Activated naive CD8-positive, alpha-beta T cell treated with anti-CD3 and anti-CD28 coated beads, Interleukin-2, amount 50 U/mL, for 24 hours (primary cell): ENCODE data around the gene KLHL12.

Experiments used
- ATAC-seq: fragments of 150-1000 bp; cut with Tn5 transposase; one replicate; pipeline ENCODE4 v1.10.0; 2021
- DNase-seq: peaks from one replicate; pipeline ENCODE4 v3.0.0; 2021
- H3K27ac Mint-ChIP-seq: one replicate; pipeline ENCODE4 v1.8.0; 2021; ENCODE audit warnings: mild to moderate bottlenecking, mixed read lengths
- H3K27me3 Mint-ChIP-seq: one replicate; pipeline ENCODE4 v1.8.0; 2021; ENCODE audit warnings: mixed read lengths
- H3K36me3 Mint-ChIP-seq: one replicate; pipeline ENCODE4 v1.8.0; 2021; ENCODE audit warnings: low read depth, mixed read lengths
- H3K4me1 Mint-ChIP-seq: one replicate; pipeline ENCODE4 v1.8.0; 2021; ENCODE audit warnings: mixed read lengths
- H3K4me3 Mint-ChIP-seq: one replicate; pipeline ENCODE4 v1.8.0; 2021; ENCODE audit warnings: mild to moderate bottlenecking, moderate library complexity, mixed read lengths
- H3K9me3 Mint-ChIP-seq: one replicate; pipeline ENCODE4 v1.8.0; 2021; ENCODE audit warnings: mixed read lengths

Gene KLHL12

DNA sequence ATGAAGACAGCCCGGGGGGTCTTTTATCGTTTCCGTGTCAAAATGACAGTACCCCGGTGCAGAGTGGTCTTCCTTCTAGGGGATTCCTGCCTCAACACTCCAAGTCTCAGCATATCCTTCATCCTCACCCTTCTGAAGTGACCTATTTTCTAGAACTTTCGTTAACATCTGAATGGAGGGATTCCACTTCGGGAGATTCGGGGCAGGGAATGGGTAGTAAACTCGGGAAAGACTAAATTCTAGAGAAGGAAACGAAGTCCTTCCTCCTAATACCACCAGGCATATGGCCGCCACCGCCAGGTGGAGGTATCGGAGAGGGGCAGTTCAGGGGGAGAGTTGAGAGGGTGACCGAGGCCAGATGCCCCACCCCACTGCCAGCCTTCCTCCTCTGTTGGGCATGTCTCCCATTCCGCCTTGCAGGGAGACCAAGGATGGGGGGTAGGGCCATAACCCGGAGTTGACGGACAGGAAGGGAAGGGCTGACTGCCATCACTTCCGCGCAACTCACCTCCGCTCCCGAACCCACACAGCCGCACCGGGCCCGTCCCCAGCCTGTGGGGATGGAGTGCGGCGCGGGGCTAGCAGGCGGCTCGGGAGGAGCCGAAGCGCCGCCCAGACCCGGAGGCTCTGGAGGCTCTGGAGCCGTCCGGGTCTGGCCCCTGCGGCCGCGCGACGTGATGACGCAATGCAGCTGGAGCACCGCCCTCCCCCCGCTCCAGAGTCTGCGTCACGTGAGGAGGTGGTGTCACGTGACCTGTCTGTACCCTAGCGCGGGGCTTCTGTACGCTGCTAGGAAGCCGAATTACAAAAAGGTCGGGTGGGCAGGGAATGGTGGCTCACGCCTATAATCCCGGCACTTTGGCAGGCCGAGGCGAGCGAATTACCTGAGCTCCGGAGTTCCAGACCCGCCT is at the start of gene KLHL12:
KLHL12 (minus strand) TSS at position 654 of the 911 bp plus-strand sequence. CDS start 2,072 bp downstream, outside the sequence.
- ATAC-seq: peak; percentile 99

DNA sequence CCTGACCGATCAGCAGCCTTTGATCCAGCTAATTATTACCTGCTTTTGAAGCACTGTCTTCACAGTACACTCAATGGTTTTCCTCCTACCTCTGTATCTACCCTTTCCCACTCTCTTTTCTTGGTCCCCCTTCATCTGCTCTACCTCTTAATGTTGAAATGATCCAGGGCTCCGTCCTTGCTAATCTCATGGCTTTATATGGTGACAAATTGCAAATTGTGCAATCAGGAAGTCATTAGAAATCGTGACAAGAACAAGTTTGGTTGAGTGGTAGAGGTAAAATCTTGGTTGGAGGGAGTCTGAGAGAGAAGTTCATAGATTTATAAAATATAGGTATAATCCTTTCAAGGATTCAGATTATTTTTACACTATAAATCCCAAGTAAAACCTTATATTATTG is 49.6 kb upstream of the KLHL12 start:
- no peaks in the 10 kb centered on the region for H3K36me3 Mint-ChIP-seq
- no peak overlapping the region for H3K4me3 Mint-ChIP-seq
- ATAC-seq (no peak), DNase-seq (no peak)
- peaks cover 6% of the 10 kb centered on the region for H3K27me3 Mint-ChIP-seq
- H3K9me3 Mint-ChIP-seq: no peaks in the 10 kb centered on the region
- no peak overlapping the region for H3K27ac Mint-ChIP-seq
- H3K4me1 Mint-ChIP-seq: no peaks in the 10 kb centered on the region

More for the DNA sequence above, at the start of gene KLHL12:
- Mint-ChIP-seq H3K9me3 (no peaks in the 10 kb centered on the region), H3K4me1 (peaks cover 35% of the 10 kb centered on the region), H3K4me3 (peak within 1 kb of the TSS; percentile 91), H3K27me3 (no peaks in the 10 kb centered on the region), H3K36me3 (peaks cover 15% of the 10 kb centered on the region), H3K27ac (peak within 1 kb of the TSS; percentile 86)
- DNase-seq: peak; percentile 98

DNA sequence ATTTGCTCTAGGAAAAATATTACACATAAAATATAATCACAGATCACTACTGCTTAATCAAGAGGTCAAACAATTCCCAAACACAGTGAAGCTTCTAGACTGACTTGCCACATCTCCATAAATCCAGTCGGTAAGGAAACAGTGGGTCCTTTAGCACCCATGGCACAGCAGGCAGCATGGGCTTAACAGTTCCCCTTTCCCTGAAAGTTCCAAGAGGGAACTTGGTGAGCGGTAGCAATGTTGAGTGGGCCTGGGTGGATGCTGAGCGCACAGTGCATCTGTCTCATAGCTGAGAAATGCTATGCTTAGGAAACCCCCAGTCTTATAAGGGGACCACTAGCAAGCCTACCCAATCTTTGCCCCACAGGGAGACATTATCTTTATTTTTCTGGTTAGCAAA is 47.8 kb upstream of the KLHL12 start:
- no peak for DNase-seq
- H3K4me3 Mint-ChIP-seq: no peak overlapping the region
- no peaks in the 10 kb centered on the region for H3K9me3 Mint-ChIP-seq
- no peak for ATAC-seq
- H3K36me3 Mint-ChIP-seq: no peaks in the 10 kb centered on the region
- peaks cover 4% of the 10 kb centered on the region for H3K27me3 Mint-ChIP-seq
- no peaks in the 10 kb centered on the region for H3K4me1 Mint-ChIP-seq
- no peak overlapping the region for H3K27ac Mint-ChIP-seq

DNA sequence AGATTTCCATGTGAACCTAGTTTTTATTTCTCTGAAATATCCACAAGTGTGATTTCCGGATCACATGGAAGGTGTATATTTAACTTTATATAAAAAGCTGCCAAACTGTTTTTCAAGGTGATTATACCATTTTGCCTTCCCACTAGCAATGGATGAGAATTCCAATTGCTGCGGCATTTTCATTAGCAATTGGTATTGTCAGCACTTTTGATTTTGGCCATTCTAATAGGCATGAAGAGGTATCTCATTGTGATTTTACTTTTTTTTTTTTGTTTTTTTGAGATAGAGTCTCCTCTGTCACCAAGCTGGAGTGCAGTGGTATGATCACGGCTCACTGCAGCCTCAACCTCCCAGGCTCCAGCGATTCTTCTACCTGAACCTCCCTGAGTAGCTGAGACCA is 45.0 kb upstream of the KLHL12 start:
- no peak for DNase-seq
- Mint-ChIP-seq H3K4me3 (no peak overlapping the region), H3K27ac (no peak overlapping the region), H3K4me1 (peaks cover 18% of the 10 kb centered on the region), H3K27me3 (peaks cover 3% of the 10 kb centered on the region), H3K36me3 (no peaks in the 10 kb centered on the region), H3K9me3 (no peaks in the 10 kb centered on the region)
- ATAC-seq: no peak

DNA sequence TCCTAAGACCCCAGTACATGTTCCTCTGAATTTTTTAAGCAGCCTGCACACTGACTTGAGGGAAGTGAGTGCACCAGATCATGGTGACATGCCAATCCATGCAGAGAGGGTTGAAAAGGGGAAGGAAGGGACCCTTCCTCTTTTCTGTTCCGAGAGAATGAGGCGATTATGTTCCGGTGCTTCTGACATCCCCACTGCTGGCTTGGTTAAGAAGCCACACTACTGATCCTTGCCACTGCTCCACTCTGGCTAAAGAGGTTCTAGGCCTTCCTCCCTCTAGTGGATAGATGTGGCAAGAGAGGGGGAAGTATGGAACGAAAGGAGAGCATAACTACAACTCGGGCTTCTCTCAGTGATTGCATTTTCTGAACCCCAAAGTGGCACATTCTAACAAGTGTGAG is 41.9 kb upstream of the KLHL12 start:
- peak overlapping the region; percentile 57 for H3K27ac Mint-ChIP-seq
- H3K4me3 Mint-ChIP-seq: peak overlapping the region; percentile 46
- peaks cover 3% of the 10 kb centered on the region for H3K36me3 Mint-ChIP-seq
- peaks cover 27% of the 10 kb centered on the region for H3K4me1 Mint-ChIP-seq
- DNase-seq (peak; percentile 25), ATAC-seq (peak; percentile 69)
- no peaks in the 10 kb centered on the region for H3K9me3 Mint-ChIP-seq
- H3K27me3 Mint-ChIP-seq: no peaks in the 10 kb centered on the region

DNA sequence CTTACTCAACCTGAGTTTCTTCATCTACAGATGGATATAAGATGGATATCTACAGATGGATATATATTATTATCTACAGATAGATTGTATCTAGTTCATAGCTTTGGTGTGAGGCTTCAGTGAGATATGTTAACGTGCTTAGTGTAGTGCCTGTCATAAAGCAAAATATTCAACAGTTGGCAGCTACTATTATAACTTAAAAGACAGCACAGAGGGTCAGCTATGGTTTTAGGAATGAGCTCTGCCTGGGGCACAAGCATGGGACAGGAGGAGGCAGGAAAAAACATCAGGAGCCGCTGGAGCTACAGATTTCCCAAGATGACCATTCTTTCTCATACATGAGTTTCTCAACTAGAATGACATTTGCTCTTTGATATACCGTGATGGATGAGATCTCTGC is 41.3 kb upstream of the KLHL12 start:
- no peaks in the 10 kb centered on the region for H3K9me3 Mint-ChIP-seq

DNA sequence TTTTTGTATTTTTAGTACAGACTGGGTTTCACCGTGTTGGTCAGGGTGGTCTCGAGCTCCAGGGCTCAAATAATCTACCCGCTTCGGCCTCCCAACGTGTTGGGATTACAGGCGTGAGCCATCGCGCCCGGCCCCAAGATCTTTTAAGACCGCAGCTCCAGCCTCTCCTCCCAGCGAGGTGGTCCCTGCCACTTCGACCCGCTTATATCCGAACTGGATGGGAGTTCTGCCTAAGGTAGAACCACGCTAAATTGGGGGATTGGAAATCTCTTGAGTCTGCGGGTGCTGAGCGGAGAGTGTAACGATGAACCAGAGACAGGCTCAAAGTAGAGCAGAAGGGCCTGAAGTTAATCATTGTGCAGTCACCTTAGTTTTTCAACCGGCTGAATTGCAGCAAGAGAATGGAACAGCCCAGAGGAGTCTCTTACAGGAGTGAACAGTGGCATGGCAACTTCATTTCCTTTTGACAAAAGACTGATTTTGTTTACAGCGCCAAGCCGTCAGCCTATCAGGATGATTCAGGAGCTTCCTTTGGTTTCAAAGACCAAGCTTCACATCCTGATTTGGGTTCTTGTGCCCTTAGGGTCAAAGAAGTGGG is 40.7 kb upstream of the KLHL12 start:
- H3K36me3 Mint-ChIP-seq: peaks cover 3% of the 10 kb centered on the region
- ATAC-seq: peak; percentile 3
- DNase-seq: peak; percentile 15
- H3K4me3 Mint-ChIP-seq: peak overlapping the region; percentile 84
- no peaks in the 10 kb centered on the region for H3K9me3 Mint-ChIP-seq
- H3K27ac Mint-ChIP-seq: peak overlapping the region; percentile 75
- peaks cover 27% of the 10 kb centered on the region for H3K4me1 Mint-ChIP-seq
- H3K27me3 Mint-ChIP-seq: no peaks in the 10 kb centered on the region

More for the DNA sequence above, 41.3 kb upstream of the KLHL12 start:
- no peak overlapping the region for H3K27ac Mint-ChIP-seq
- H3K4me3 Mint-ChIP-seq: peak overlapping the region; percentile 84
- H3K27me3 Mint-ChIP-seq: no peaks in the 10 kb centered on the region
- DNase-seq (no peak), ATAC-seq (no peak)
- peaks cover 3% of the 10 kb centered on the region for H3K36me3 Mint-ChIP-seq
- peaks cover 27% of the 10 kb centered on the region for H3K4me1 Mint-ChIP-seq

DNA sequence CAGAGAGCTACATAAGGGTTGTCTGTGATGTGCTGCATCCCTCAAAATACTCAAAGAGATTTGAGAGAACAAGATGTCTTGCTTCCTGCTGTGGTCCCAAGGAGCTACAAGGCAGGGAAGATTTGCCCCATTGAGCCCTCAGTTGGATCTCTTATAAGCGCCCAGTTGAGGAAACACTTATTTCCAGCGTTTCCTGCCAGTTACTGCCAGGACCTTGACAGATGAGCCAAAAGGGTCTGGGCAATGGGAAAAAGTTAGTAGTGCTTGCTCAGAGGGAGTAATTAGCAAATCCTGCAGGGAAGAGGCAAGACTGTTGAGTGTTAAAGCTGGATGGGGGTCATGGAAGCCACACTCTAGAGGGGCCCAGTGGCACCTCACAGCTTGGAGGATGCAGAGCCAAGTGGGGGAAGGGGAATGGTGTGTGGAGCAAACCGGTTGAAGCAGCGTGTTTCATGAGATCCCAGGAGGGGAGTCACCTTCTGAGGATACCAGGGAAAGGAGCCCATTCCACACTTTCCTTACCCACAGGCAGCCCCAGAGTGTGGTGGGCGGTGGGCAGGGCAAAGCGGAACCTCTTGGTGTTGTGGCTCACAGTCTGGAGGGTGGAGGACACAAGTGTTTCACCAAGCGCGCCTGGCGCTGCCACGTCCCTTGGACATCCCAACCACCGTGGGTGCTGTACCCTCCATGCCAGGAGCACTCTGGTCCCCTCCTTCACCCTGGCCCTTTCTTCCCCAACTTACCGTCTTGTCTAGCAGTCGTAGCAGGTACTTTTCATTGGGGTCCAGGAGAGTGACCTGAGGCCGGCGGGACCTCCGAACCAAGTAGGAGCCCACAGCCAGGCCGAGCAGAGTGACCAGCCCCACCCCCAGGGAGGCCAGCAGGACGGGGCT is 39.2 kb upstream of the KLHL12 start:
- DNase-seq (no peak), ATAC-seq (no peak)
- Mint-ChIP-seq H3K27ac (peak overlapping the region; percentile 73), H3K4me1 (peaks cover 27% of the 10 kb centered on the region), H3K4me3 (peak overlapping the region; percentile 81), H3K27me3 (no peaks in the 10 kb centered on the region), H3K36me3 (peaks cover 3% of the 10 kb centered on the region), H3K9me3 (no peaks in the 10 kb centered on the region)

DNA sequence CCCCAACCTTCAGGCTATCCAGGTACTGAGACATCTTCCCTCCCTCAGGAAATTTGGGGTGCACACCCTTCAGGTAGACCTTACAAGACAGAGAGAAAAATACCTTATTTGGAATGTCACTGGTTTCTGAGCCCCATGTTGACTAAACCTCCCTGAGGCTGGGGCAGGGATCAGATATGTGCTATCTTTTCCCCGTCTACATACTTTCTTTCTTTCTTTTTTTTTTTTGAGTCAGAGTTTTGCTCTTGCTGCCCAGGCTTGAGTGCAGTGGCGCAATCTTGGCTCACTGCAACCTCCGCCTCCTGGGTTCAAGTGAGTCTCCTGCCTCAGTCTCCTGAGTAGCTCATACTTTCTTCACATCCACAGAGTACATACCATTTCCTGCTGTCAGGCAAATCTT is 38.4 kb upstream of the KLHL12 start:
- peaks cover 27% of the 10 kb centered on the region for H3K4me1 Mint-ChIP-seq
- H3K27ac Mint-ChIP-seq: no peak overlapping the region
- no peaks in the 10 kb centered on the region for H3K27me3 Mint-ChIP-seq
- DNase-seq (no peak), ATAC-seq (no peak)
- peak overlapping the region; percentile 81 for H3K4me3 Mint-ChIP-seq
- H3K9me3 Mint-ChIP-seq: no peaks in the 10 kb centered on the region
- H3K36me3 Mint-ChIP-seq: peaks cover 3% of the 10 kb centered on the region

DNA sequence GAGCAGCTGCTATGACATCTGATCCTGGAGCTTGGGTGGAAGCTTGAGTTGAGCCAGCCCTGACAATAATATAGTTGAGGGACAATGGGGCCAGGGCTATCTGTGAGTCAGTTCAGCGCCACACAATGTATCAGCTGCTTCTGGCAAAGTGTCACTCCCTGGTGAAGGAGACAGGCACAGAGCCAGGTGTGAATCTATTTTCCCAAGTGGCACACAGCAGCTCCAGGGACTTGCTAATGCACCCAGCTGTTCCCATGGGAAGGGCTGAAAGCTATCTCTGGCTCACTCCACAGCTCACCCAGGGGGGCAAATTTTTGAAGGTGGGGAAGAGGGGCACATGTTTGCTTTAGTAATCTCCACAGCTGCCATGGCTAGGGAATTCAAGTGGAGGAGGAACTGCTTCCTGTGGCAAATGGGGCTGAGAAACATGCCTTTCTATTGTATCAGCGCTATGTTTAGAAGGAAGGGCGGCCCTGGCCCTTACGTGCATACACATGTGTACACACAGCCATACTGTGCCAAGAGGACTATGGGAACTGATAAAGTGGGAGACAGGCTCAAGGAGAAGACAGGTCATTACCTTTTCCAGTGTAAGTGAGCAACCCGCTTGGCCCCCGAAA is 37.9 kb upstream of the KLHL12 start:
- DNase-seq (no peak), ATAC-seq (no peak)
- H3K27ac Mint-ChIP-seq: peak overlapping the region; percentile 28
- peaks cover 27% of the 10 kb centered on the region for H3K4me1 Mint-ChIP-seq
- H3K36me3 Mint-ChIP-seq: peaks cover 3% of the 10 kb centered on the region
- H3K27me3 Mint-ChIP-seq: no peaks in the 10 kb centered on the region
- H3K9me3 Mint-ChIP-seq: no peaks in the 10 kb centered on the region
- no peak overlapping the region for H3K4me3 Mint-ChIP-seq

DNA sequence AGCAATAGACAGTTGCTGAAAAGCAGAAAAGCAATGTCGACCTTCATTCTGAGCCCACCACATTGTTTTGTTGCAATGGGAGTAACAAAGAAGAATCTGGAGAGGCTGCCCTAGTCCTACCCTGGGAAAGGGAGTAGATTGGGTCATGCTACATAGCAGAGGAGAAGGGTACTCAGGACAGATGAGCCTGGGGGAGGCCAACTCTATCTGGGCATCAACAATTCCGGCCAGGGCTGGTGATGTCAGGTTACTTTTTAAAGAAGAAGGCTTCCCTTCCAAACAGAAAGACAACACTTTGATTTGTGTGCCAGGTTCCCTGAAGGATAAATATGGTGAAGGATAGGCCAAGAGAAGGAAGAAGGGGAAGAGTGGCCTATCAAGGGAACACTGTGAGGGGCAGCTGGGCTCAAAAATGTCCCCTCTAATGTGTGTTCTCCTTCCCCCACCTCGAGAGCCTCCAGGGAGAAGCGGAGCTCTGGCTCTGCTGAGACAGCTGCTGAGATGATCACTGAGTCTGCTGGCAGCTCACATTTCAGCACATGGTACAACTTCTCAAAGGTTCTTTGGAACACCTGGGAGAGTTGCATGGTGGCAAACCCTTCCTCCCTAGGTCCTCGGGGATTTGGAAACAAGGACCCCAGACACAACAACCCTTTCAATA is 34.3 kb upstream of the KLHL12 start:
- no peak for ATAC-seq
- peaks cover 4% of the 10 kb centered on the region for H3K36me3 Mint-ChIP-seq

DNA sequence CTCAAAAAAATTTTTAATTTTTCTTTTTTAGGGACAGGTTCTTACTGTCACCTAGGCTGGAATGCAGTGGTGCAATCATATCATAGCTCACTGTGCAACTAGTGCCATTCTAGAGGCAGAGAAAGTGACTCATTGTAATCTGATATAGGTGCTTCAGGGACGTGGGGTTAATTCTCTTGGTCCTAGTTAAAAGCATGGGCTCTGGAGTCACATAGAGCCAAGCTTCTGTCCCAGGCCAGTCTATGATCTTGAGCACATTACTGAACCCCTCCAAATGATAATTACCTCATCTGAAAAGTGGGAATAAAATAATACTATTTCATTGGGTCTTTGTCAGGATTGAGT is 32.2 kb upstream of the KLHL12 start:
- no peaks in the 10 kb centered on the region for H3K9me3 Mint-ChIP-seq
- ATAC-seq: no peak
- peaks cover 31% of the 10 kb centered on the region for H3K4me1 Mint-ChIP-seq
- H3K27me3 Mint-ChIP-seq: no peaks in the 10 kb centered on the region
- no peak for DNase-seq
- H3K36me3 Mint-ChIP-seq: peaks cover 5% of the 10 kb centered on the region
- no peak overlapping the region for H3K27ac Mint-ChIP-seq
- no peak overlapping the region for H3K4me3 Mint-ChIP-seq

More for the DNA sequence above, 34.3 kb upstream of the KLHL12 start:
- H3K27ac Mint-ChIP-seq: no peak overlapping the region
- H3K4me3 Mint-ChIP-seq: no peak overlapping the region
- DNase-seq: no peak
- H3K27me3 Mint-ChIP-seq: no peaks in the 10 kb centered on the region
- peaks cover 27% of the 10 kb centered on the region for H3K4me1 Mint-ChIP-seq
- no peaks in the 10 kb centered on the region for H3K9me3 Mint-ChIP-seq

DNA sequence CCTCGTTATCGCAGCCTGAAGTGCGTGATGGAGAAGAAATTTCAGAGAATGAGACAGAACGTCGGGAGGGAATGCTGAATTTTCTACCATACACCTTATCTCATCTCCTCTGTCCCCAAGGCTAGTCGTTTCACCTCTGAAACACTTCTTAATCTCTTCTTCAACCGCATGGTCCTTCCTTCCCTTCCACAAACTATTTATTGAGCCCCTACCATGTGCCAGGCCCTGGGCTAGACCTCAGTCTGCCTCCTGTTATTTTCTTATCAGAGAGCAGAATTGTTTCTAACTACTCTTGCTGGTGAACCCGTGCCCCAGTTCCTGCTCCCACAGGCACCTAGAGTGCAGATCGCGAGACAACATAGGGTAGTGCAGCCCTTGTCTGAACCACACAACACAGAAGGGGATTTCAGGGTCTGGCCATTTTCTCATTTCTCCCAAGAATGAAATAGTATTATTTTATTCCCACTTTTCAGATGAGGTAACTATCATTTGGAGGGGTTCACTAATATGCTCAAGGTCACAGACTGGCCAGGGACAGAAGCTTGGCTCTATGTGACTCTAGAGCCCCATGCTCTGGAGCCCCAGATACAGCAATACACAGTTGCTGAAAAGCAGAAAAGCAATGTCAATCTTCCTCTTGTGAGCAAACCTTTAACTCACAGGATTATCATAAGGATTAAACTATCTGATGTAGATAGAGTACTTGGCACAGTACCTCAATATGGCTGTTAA is 31.7 kb upstream of the KLHL12 start:
- Mint-ChIP-seq H3K4me3 (peak overlapping the region; percentile 85), H3K27ac (peak overlapping the region; percentile 10), H3K4me1 (peaks cover 35% of the 10 kb centered on the region), H3K9me3 (no peaks in the 10 kb centered on the region), H3K36me3 (peaks cover 4% of the 10 kb centered on the region), H3K27me3 (no peaks in the 10 kb centered on the region)
- no peak for ATAC-seq
- no peak for DNase-seq
